ENCODE results near the gene EIF4B.

DNA sequence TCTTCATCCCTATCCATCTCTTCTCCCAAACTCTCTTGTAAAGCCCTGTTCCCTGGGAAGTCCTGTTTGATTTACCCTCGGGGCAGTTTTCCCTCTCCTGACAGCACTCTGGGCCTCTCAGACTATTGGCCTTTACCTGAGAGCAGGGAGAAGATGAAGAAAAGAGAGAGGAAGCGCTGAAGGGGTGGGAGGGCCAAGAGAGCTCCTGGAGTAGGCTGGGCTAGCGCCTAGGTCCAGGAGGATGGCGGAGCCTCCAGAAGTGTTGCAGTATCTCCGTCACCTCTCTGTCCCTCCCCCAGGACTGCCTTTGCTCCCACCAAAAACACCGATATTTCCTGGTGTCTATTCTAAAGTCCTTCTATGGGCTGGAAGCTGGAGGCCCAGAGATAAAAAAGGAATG lies 85.5 kb downstream of the EIF4B start:
- TF ChIP-seq EZH2 (IDR thresholded peaks at IDR 0.05) (no peak), RAD21 (IDR thresholded peaks at IDR 0.05; ENCODE audit: low read depth) (no peak)
- TF ChIP-seq, protein P1, sequence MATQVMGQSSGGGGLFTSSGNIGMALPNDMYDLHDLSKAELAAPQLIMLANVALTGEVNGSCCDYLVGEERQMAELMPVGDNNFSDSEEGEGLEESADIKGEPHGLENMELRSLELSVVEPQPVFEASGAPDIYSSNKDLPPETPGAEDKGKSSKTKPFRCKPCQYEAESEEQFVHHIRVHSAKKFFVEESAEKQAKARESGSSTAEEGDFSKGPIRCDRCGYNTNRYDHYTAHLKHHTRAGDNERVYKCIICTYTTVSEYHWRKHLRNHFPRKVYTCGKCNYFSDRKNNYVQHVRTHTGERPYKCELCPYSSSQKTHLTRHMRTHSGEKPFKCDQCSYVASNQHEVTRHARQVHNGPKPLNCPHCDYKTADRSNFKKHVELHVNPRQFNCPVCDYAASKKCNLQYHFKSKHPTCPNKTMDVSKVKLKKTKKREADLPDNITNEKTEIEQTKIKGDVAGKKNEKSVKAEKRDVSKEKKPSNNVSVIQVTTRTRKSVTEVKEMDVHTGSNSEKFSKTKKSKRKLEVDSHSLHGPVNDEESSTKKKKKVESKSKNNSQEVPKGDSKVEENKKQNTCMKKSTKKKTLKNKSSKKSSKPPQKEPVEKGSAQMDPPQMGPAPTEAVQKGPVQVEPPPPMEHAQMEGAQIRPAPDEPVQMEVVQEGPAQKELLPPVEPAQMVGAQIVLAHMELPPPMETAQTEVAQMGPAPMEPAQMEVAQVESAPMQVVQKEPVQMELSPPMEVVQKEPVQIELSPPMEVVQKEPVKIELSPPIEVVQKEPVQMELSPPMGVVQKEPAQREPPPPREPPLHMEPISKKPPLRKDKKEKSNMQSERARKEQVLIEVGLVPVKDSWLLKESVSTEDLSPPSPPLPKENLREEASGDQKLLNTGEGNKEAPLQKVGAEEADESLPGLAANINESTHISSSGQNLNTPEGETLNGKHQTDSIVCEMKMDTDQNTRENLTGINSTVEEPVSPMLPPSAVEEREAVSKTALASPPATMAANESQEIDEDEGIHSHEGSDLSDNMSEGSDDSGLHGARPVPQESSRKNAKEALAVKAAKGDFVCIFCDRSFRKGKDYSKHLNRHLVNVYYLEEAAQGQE (IDR thresholded peaks at IDR 0.05; ENCODE audit: low read depth): no peak
- TF ChIP-seq, protein P2, sequence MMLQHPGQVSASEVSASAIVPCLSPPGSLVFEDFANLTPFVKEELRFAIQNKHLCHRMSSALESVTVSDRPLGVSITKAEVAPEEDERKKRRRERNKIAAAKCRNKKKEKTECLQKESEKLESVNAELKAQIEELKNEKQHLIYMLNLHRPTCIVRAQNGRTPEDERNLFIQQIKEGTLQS (IDR thresholded peaks at IDR 0.05): no peak
- TF ChIP-seq, protein P3, sequence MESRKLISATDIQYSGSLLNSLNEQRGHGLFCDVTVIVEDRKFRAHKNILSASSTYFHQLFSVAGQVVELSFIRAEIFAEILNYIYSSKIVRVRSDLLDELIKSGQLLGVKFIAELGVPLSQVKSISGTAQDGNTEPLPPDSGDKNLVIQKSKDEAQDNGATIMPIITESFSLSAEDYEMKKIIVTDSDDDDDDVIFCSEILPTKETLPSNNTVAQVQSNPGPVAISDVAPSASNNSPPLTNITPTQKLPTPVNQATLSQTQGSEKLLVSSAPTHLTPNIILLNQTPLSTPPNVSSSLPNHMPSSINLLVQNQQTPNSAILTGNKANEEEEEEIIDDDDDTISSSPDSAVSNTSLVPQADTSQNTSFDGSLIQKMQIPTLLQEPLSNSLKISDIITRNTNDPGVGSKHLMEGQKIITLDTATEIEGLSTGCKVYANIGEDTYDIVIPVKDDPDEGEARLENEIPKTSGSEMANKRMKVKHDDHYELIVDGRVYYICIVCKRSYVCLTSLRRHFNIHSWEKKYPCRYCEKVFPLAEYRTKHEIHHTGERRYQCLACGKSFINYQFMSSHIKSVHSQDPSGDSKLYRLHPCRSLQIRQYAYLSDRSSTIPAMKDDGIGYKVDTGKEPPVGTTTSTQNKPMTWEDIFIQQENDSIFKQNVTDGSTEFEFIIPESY (IDR thresholded peaks at IDR 0.05; ENCODE audit: extremely low read depth, insufficient replicate concordance, low read length): no peak
- TF ChIP-seq, protein P4, sequence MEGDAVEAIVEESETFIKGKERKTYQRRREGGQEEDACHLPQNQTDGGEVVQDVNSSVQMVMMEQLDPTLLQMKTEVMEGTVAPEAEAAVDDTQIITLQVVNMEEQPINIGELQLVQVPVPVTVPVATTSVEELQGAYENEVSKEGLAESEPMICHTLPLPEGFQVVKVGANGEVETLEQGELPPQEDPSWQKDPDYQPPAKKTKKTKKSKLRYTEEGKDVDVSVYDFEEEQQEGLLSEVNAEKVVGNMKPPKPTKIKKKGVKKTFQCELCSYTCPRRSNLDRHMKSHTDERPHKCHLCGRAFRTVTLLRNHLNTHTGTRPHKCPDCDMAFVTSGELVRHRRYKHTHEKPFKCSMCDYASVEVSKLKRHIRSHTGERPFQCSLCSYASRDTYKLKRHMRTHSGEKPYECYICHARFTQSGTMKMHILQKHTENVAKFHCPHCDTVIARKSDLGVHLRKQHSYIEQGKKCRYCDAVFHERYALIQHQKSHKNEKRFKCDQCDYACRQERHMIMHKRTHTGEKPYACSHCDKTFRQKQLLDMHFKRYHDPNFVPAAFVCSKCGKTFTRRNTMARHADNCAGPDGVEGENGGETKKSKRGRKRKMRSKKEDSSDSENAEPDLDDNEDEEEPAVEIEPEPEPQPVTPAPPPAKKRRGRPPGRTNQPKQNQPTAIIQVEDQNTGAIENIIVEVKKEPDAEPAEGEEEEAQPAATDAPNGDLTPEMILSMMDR (IDR thresholded peaks at IDR 0.05 in 2 of 3, conservative IDR thresholded peaks at IDR 0.05 in 1 of 3; ENCODE audit: borderline replicate concordance in 1 of 3, insufficient read depth in 1 of 3, low read depth in 2 of 3, low read length in 2 of 3): no peak

Data from HCT116 (cell line).